DMS53 treated with DMSO at 0.1 percent for 48 hours (cell line): Measurements from ENCODE around the gene NRXN2.

Experiments used
- DNase-seq: peaks from one replicate; lab custom pipeline; 2025; ENCODE audit not compliant: unreplicated experiment; lab: John Stamatoyannopoulos, UW

The NRXN2 gene

GRCh38 chr11:64632237-64632636 is 90.8 kb downstream of the NRXN2 start:
- DNase-seq, result no peak

GRCh38 chr11:64631675-64632074 is 91.3 kb downstream of the NRXN2 start:
- DNase-seq, result no peak

- no peak for DNase-seq
Observed at GRCh38 chr11:64629796-64630562, 93.0 kb downstream of the NRXN2 start.

GRCh38 chr11:64629103-64629502 is 93.9 kb downstream of the NRXN2 start:
- DNase-seq, result no peak

- DNase-seq, result no peak
Observed at GRCh38 chr11:64628596-64628995, 94.4 kb downstream of the NRXN2 start.

GRCh38 chr11:64627371-64627770 is 95.6 kb downstream of the NRXN2 start:
- no peak for DNase-seq

- DNase-seq, result no peak
Observed at GRCh38 chr11:64626637-64627036, 96.4 kb downstream of the NRXN2 start.

GRCh38 chr11:64624883-64625481 is 98.0 kb downstream of the NRXN2 start:
- DNase-seq, result no peak

GRCh38 chr11:64622681-64623080 is 100.3 kb downstream of the NRXN2 start:
- no peak for DNase-seq

- no peak for DNase-seq
Observed at GRCh38 chr11:64621283-64622019, 101.5 kb downstream of the NRXN2 start.

GRCh38 chr11:64620381-64620971 is 102.5 kb downstream of the NRXN2 start:
- DNase-seq, result no peak

GRCh38 chr11:64619811-64620380 is 103.1 kb downstream of the NRXN2 start:
- DNase-seq, result no peak

- DNase-seq, result no peak
Observed at GRCh38 chr11:64619196-64619595, 103.8 kb downstream of the NRXN2 start.

- no peak for DNase-seq
Observed at GRCh38 chr11:64616817-64617216, 106.2 kb downstream of the NRXN2 start.

- no peak for DNase-seq
Observed at GRCh38 chr11:64614917-64615316, 108.1 kb downstream of the NRXN2 start.

GRCh38 chr11:64613648-64614047 is 109.3 kb downstream of the NRXN2 start:
- no peak for DNase-seq

GRCh38 chr11:64611869-64612646 is 110.9 kb downstream of the NRXN2 start:
- no peak for DNase-seq

GRCh38 chr11:64611176-64611575 is 111.8 kb downstream of the NRXN2 start:
- DNase-seq, result no peak

GRCh38 chr11:64610596-64610995 is 112.4 kb downstream of the NRXN2 start:
- DNase-seq, result no peak

- no peak for DNase-seq
Observed at GRCh38 chr11:64609436-64610047, 113.5 kb downstream of the NRXN2 start.
